B cell (primary cell): Measurements from ENCODE around the gene CCDC6. TPM values are rescaled to one million over a fixed set of nuclear protein-coding genes. Genes with fewer than 3 reads are reported as not detected.

Experiments
- ATAC-seq: fragments of 200-7000 bp; cut with Tn5 transposase; one replicate; pipeline ENCODE4 v1.10.0; 2021; ENCODE audit warnings: low read depth, mild to moderate bottlenecking, moderate number of reproducible peaks, moderate library complexity
- CTCF ChIA-PET: fragments of 350-600 bp; sonication (Branson Sonifier 250); formaldehyde crosslinking; loops from one replicate; lab custom pipeline; 2021; ENCODE audit warnings: antibody characterized with exemption, inconsistent platforms; lab: Charles Lee
- POLR2A ChIA-PET: fragments of 350-600 bp; sonication (Branson Sonifier 250); formaldehyde crosslinking; loops from one replicate; lab custom pipeline; 2021; ENCODE audit warnings: antibody characterized with exemption; lab: Charles Lee
- DNase-seq: peaks from one replicate; pipeline ENCODE4 v3.0.0; 2013
- H2AFZ ChIP-seq: 2 replicates; pipeline ENCODE4 v1.6.1; 2012; ENCODE audit warnings: mild to moderate bottlenecking, low read depth, low read length; ENCODE audit not compliant: insufficient read depth, poor library complexity, severe bottlenecking
- H3K27ac ChIP-seq, 2 donors: 1 replicate in 1 of 2; 2 replicates in 1 of 2; pipeline ENCODE4 v1.5.1; 2012 to 2013; ENCODE audit warnings: low read length in 2 of 2, mild to moderate bottlenecking in 2 of 2, moderate library complexity in 1 of 2
- H3K27me3 ChIP-seq, 4 experiments: fragments of 200-600 bp in 1 of 4; sonication (generic) in 1 of 4; replicated peaks in 1 of 4; 1 replicate in 2 of 4; 2 replicates in 2 of 4; pipeline versions ENCODE4 v1.6.1 to v1.7.0; 2013 to 2016; ENCODE audit warnings: low read length in 3 of 4, mild to moderate bottlenecking in 2 of 4, mixed read lengths in 1 of 4, moderate library complexity in 1 of 4; ENCODE audit not compliant: insufficient read depth in 4 of 4, control insufficient read depth in 3 of 4; ENCODE audit errors: control extremely low read depth in 1 of 4
- H3K36me3 ChIP-seq, 2 experiments: replicated peaks in 1 of 2; 1 replicate in 1 of 2; 2 replicates in 1 of 2; pipeline versions ENCODE4 v1.6.1 to v1.7.1; 2013; ENCODE audit warnings: low read length in 1 of 2; ENCODE audit not compliant: insufficient read depth in 2 of 2, control insufficient read depth in 1 of 2; ENCODE audit errors: control extremely low read depth in 1 of 2, extremely low read depth in 1 of 2
- H3K4me1 ChIP-seq, 2 donors: fragments of 200-600 bp in 1 of 2; sonication (generic) in 1 of 2; 1 replicate in 1 of 2; 2 replicates in 1 of 2; pipeline versions ENCODE4 v1.5.1 to v1.6.1; 2013 to 2017; ENCODE audit warnings: low read length in 2 of 2; ENCODE audit not compliant: control insufficient read depth in 2 of 2, insufficient read depth in 2 of 2
- H3K4me2 ChIP-seq: replicated peaks from 2 replicates; pipeline ENCODE3; 2012; ENCODE audit warnings: mild to moderate bottlenecking, low read depth, low read length; ENCODE audit not compliant: poor library complexity, severe bottlenecking
- H3K4me3 ChIP-seq, 5 experiments: fragments of 200-600 bp in 1 of 5; sonication (generic) in 1 of 5; 1 replicate in 3 of 5; 2 replicates in 2 of 5; pipeline versions ENCODE4 v1.5.1 to v1.7.0; 2011 to 2016; ENCODE audit warnings: low read length in 4 of 5, mild to moderate bottlenecking in 4 of 5, low read depth in 2 of 5, control low read depth in 1 of 5, moderate library complexity in 1 of 5; ENCODE audit not compliant: insufficient read depth in 1 of 5; ENCODE audit errors: control extremely low read depth in 1 of 5, extremely low read depth in 1 of 5
- H3K79me2 ChIP-seq: fragments of 200-600 bp; sonication (generic); one replicate; pipeline ENCODE4 v1.6.0; 2016; ENCODE audit warnings: low read length; ENCODE audit not compliant: control insufficient read depth, insufficient read depth
- H3K9ac ChIP-seq: fragments of 200-600 bp; sonication (generic); 2 replicates; pipeline ENCODE4 v1.6.1; 2017; ENCODE audit warnings: mild to moderate bottlenecking, low read length, moderate library complexity
- H3K9me3 ChIP-seq, 3 donors: one replicate each; pipeline versions ENCODE4 v1.6.1 to v1.7.1; 2013; ENCODE audit warnings: low read length in 2 of 3; ENCODE audit not compliant: control insufficient read depth in 2 of 3, insufficient read depth in 1 of 3; ENCODE audit errors: control extremely low read depth in 1 of 3
- H4K20me1 ChIP-seq: 2 replicates; pipeline ENCODE4 v1.6.0; 2012; ENCODE audit warnings: mild to moderate bottlenecking, low read length; ENCODE audit not compliant: insufficient read depth, control insufficient read depth, poor library complexity, severe bottlenecking
- H3K27ac Mint-ChIP-seq: one replicate; pipeline ENCODE4 v1.8.0; 2021; ENCODE audit warnings: mixed read lengths
- H3K27me3 Mint-ChIP-seq: one replicate; pipeline ENCODE4 v1.8.0; 2021; ENCODE audit warnings: mixed read lengths
- H3K4me1 Mint-ChIP-seq: one replicate; pipeline ENCODE4 v1.8.0; 2021; ENCODE audit warnings: mixed read lengths
- H3K4me3 Mint-ChIP-seq: one replicate; pipeline ENCODE4 v1.8.0; 2021; ENCODE audit warnings: mixed read lengths
- H3K9me3 Mint-ChIP-seq: one replicate; pipeline ENCODE4 v1.8.0; 2022; ENCODE audit warnings: mixed read lengths; ENCODE audit not compliant: insufficient read depth
- EZH2 ChIP-seq: IDR thresholded peaks from 2 replicates; pipeline ENCODE4 v1.6.1; 2012; ENCODE audit warnings: borderline replicate concordance, low read depth, mild to moderate bottlenecking, moderate library complexity, low read length; ENCODE audit not compliant: insufficient read depth, poor library complexity, severe bottlenecking
- WGBS: methylation state at CpG from one replicate; pipeline ENCODE4 v1.1.5; 2013; ENCODE audit warnings: missing lambda C conversion rate; ENCODE audit not compliant: insufficient coverage; 5-methylcytosine and 5-hydroxymethylcytosine counted together
- intact Hi-C: fragments of 100-400 bp; cut with micrococcal nuclease; formaldehyde crosslinking; loops from one replicate; pipeline ENCODE4 v1.10.0; 2022
- polyA plus RNA-seq: library from polyadenylated mRNA; depleted of rRNA; stranded (reverse); fragments of >200 nt; gene quantifications from 2 replicates; pipeline ENCODE4 v1.2.3, GENCODE V29; 2012
- total RNA-seq, 2 donors: library from RNA; stranded (reverse); fragments of 120-200 nt in 1 of 2; gene quantifications; 1 replicate in 1 of 2; 2 replicates in 1 of 2; pipeline versions ENCODE4 v1.2.3 to v1.2.4, GENCODE V29; 2013 to 2022
- TF ChIP-seq, protein P1 (sequence below): fragments of 200-600 bp; IDR thresholded peaks from one replicate; pipeline ENCODE4 v1.8.0; 2022; ENCODE audit warnings: antibody characterized with exemption, mild to moderate bottlenecking

The CCDC6 gene
- total and polyA plus RNA-seq, 2 donors (not counting 1 experiment from before 2014, with no cell fraction given) = 18.2 to 30.1 TPM

DNA sequence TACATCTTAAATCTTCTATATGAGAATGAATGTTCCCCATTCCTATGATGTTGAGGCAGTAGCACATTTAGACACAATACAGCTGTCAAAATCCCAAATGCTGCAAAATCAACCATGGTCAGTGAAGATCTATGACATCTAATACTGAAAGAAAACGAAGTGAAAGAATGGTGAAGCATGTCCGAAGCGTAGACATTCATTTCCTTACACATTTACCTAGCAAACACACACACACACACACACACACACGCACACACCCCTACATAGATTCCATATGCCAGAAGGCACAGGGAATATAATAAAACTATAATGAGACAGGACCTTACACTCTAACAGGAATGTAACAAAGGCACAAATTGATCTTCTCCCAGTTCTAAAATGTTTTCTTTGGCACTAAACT is 32.5 kb downstream of the CCDC6 start:
- ChIA-PET CTCF (interaction anchor here (0.7 to 4.7 kb wide), 4 partner anchors 9 to 33 kb away, joined by 3 to 39 read pairs (median 8); partner anchors contain the start of gene CCDC6), POLR2A (interaction anchor here (0.7 to 1.2 kb wide), 2 partner anchors 19 to 32 kb away, joined by 3 read pairs; partner anchors contain the start of gene CCDC6)
- no peaks in the 10 kb centered on the region for H3K27me3 Mint-ChIP-seq
- H3K79me2 ChIP-seq = peaks cover 100% of the 10 kb centered on the region
- DNase-seq (peak; percentile 70), ATAC-seq (peak; percentile 74)
- H3K4me2 ChIP-seq = peak overlapping the region; percentile 54
- peaks cover 2 to 4% of the 10 kb centered on the region in 2 experiments for H3K36me3 ChIP-seq
- H3K9me3 Mint-ChIP-seq = no peaks in the 10 kb centered on the region
- H3K9ac ChIP-seq = peak overlapping the region; percentile 5
- H3K4me3 Mint-ChIP-seq = peak overlapping the region; percentile 53
- H3K27me3 ChIP-seq = no peaks in the 10 kb centered on the region
- no peaks in the 10 kb centered on the region for H3K9me3 ChIP-seq
- peak overlapping the region; percentile 70 for H3K27ac Mint-ChIP-seq
- no peak overlapping the region for H2AFZ ChIP-seq
- peak overlapping the region in 1 of 2 donors; percentile 64 for H3K27ac ChIP-seq
- TF ChIP-seq, protein P1, sequence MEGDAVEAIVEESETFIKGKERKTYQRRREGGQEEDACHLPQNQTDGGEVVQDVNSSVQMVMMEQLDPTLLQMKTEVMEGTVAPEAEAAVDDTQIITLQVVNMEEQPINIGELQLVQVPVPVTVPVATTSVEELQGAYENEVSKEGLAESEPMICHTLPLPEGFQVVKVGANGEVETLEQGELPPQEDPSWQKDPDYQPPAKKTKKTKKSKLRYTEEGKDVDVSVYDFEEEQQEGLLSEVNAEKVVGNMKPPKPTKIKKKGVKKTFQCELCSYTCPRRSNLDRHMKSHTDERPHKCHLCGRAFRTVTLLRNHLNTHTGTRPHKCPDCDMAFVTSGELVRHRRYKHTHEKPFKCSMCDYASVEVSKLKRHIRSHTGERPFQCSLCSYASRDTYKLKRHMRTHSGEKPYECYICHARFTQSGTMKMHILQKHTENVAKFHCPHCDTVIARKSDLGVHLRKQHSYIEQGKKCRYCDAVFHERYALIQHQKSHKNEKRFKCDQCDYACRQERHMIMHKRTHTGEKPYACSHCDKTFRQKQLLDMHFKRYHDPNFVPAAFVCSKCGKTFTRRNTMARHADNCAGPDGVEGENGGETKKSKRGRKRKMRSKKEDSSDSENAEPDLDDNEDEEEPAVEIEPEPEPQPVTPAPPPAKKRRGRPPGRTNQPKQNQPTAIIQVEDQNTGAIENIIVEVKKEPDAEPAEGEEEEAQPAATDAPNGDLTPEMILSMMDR = no peak
- TF ChIP-seq EZH2 = no peak
- H3K4me1 Mint-ChIP-seq = peaks cover 89% of the 10 kb centered on the region
- H3K4me1 ChIP-seq = peaks cover 51 to 57% of the 10 kb centered on the region in 2 donors
- no peak overlapping the region for H3K4me3 ChIP-seq
- WGBS = no CpG with 5 or more reads among the region's 4 CpGs
- intact Hi-C loops = no loop called here
- H4K20me1 ChIP-seq = peaks cover 68% of the 10 kb centered on the region

DNA sequence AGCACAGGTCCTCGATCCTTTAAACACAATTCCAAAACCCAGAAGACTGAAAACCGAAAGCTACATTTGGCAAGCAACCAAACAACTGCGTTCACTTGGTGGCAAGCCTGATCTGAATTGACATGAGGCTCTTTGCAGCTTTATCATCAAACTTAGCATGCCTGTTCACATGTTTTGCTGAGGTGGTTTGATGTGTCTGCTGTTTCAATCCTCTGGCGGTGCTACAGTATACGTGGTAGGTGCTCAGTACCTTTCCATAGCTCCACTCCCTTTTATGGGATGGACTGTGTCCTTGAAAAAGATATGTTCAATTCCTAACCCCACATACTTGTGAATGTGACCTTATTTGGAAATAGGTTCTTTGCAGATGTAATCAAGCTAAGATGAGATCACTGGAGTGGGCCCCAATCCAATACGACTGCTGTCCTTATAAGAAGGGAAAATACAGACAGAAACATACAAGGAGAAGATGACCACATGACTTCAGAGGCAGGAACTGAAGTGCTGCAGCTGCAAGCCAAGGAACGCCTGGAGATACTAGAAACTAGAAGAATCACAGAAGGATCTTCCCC is 33.4 kb downstream of the CCDC6 start:
- Histone ChIP-seq H3K9ac (no peak overlapping the region), H3K27ac (peak overlapping the region; percentile 11 to 64), H3K27me3 (no peaks in the 10 kb centered on the region), H3K4me3 (no peak overlapping the region), H4K20me1 (peaks cover 72% of the 10 kb centered on the region), H2AFZ (no peak overlapping the region), H3K4me2 (peak overlapping the region; percentile 54), H3K36me3 (peaks cover 2 to 4% of the 10 kb centered on the region in 2 experiments), H3K79me2 (peaks cover 100% of the 10 kb centered on the region), H3K9me3 (no peaks in the 10 kb centered on the region), H3K4me1 (peaks cover 52 to 56% of the 10 kb centered on the region in 2 donors)
- 70% methylated on average over 3 of the region's 7 CpGs for whole genome bisulfite sequencing
- Mint-ChIP-seq H3K4me1 (peaks cover 89% of the 10 kb centered on the region), H3K4me3 (peak overlapping the region; percentile 33), H3K9me3 (no peaks in the 10 kb centered on the region), H3K27me3 (no peaks in the 10 kb centered on the region), H3K27ac (peak overlapping the region; percentile 16)
- TF ChIP-seq EZH2 = no peak
- TF ChIP-seq, protein P1 = no peak
- POLR2A ChIA-PET = interaction anchor here (1.2 kb wide), 1 partner anchor 20 kb away, joined by 3 read pairs; no protein-coding TSS in a partner anchor
- intact Hi-C loops = no loop called here
- no peak for ATAC-seq
- CTCF ChIA-PET = interaction anchor here (1.6 to 4.7 kb wide), 3 partner anchors 8 to 34 kb away, joined by 4 to 39 read pairs (median 11); partner anchors contain the start of gene CCDC6
- DNase-seq = no peak
